D341Med (cell line): Measurements from ENCODE around the gene LRMDA.
"Not testable (repeated sequence)": the region's sequence is repeated elsewhere in the genome, so short reads cannot be mapped to it uniquely, and the experiment has no call there.

Source experiments
- DNase-seq: peaks from one replicate; pipeline ENCODE4 v3.0.0; 2012; ENCODE audit warnings: low spot score

LRMDA gene

DNA sequence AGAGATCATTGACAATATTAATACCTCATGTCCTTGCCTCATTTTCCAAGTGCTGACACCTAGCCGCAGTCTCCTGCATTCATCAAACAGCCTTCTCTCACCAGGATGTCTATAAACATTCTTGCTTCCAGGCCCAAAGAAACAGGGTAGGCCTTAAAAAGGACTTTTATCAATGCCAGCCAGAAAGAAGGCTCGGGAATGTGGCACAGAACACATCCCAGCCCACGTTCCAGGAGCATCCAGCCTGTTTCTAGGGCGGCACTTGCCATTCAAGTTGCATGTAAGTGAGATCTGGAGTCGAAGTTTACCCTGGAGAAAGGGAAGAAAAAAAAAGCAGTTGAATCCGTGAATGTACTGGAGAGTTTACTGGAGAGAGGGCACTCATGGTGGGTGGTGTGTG is 1123.1 kb downstream of the LRMDA start:
- no peak for DNase-seq

DNA sequence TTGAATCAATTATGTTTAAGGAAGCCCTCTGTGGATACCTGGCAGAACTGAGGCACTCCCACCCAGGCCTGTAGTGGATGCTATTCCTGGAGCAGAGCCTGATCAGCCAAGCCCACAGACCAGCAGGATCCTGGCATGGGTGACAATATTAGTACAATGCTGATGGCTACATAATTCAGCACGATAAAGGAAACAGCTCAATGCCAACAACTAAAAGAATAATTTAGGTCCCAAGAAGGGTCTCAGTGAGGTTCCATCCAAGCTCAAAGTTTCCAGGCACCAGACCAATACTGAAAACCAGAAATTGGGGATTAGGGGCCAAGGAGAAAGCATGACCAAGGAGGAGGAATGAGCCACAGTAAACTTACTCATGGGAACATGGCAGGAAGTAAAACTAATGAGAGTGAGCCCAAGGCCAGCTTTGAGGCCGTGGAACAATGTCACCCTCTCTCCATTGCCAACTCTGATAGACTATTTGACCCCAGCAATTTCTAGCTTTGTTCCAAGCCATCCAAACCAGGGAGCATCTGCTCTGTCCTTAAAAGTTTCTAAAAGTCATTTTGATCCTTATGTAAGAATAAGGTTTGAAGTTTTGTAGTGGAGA is 1123.7 kb downstream of the LRMDA start:
- DNase-seq, result no peak

DNA sequence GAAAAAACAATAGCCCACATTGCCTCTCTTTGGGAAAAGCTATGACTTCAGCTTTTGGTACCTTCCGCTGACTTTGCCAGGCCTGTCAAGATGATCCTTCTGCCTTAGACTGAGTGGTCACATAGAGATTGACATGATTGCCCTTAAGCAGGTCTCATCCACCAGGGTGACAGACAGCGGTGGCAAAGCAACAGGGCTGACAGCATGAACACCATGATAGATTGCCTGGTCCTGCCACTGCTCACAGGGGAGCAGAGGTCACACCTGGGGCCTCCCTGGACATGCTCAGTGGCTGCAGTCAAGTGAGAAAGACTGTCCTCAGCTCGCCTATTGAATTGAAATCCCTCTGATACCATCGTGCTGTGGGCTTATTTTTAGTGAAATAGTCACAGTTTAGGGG is 1125.9 kb downstream of the LRMDA start:
- no peak for DNase-seq

DNA sequence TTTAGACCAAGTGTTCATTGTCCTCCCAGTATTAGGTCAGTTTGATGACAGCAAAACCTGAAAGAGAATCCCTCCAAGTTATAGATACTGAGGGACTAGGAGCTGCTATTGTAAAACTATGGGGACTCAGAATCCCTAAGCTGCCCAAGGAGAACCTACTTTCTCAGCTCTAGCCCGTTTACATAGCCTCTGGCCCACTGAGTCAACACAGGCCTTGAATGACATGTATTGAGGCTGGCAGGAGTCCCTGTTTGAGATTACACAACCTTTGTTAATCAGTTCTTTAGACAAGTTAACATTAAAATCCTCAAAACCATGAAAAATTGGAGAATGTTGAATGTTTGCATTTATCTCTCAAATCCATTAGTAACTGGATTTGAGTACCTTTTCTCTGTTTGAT is 1127.2 kb downstream of the LRMDA start:
- no peak for DNase-seq

DNA sequence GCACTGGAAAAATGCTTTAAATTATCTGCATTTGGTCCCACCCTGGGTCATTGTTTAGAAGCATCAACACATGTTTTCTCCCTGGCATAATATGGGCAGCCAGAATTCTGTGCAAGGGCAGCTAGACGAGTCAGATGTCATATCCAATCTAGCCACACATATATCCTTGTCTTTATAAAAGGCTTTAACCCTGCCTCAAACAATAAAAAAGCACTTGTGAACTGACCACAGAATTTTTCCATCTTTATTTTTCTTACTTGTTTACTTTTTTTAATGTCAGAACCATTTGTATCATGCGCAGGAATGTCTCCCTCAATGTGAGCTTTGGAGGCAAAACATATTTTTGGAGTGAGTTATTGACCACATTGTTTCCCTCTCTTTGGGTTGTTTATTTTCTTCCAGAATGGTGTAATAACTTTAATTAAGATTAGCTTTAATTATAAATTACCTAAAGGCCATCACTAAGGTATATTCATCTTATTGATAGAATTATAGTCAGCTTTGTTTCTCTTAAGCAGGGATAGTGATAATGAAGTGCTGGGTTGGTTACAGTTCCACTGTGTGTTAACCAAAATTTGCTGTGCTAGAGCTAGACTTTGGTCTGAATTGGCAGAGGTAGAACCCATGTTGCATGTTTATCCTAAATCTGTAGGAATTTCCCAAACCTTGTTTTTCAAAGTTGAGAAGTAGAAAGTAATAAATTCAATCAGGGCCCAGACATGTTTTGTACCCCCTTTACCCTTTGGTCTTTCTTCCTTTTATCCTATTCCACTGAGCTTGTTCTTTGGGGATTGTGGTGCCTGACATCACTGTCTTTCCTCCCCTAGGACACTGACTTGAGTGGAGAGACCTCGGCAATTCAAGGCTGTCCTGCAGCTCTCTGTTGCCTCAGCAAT is 1127.8 kb downstream of the LRMDA start:
- no peak for DNase-seq

DNA sequence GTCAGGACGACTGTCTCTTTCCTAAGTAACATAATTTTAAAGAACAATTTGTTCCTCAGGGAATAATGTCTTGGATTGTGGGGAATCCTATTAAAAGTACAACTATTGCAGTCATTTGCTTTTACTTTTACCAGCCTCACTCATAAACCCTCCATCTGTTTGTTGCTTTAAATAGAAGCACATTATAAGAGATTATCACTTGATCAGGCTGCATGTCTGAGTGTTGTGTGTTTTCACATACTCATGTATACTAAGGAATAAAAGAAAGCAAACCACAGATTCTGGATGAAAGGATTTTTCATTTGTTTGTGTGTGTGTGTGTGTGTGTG is 1128.4 kb downstream of the LRMDA start:
- no peak for DNase-seq

DNA sequence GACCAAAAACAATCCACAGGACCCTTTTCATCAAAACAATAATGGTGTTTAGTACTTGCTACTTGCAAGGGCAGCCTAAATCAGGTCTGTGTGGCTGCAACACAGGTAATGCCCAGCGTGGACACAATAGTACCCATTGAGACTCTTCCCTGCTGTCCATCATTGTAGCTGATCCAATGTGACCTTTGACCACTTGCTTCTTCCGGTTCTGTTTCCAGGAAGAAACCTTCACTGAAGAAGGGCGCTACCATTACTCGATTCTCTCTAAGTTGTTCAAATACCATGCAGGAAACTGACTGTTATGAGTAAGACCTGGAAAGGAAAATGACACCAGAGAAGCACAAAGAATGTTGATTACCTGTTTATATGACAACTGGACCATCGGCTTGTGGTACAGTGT is 1128.9 kb downstream of the LRMDA start:
- DNase-seq, result no peak

DNA sequence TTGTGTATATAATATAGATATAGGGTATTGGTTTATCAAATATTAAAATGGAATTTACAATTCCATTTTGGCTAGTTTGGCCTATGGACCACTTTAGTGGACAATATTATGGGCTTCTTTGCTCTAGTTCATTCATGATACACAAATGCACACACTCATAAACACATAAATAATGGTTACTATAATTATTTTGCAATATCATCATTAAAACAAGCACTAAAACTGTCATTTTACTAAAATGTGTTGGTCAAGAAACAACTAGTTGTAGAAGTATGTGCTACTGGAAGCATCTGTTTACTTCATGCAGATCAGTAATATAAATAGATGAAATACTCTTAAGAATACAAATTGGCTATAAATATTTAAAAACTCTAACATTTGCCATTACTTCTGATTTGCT is 1131.9 kb downstream of the LRMDA start:
- no peak for DNase-seq

DNA sequence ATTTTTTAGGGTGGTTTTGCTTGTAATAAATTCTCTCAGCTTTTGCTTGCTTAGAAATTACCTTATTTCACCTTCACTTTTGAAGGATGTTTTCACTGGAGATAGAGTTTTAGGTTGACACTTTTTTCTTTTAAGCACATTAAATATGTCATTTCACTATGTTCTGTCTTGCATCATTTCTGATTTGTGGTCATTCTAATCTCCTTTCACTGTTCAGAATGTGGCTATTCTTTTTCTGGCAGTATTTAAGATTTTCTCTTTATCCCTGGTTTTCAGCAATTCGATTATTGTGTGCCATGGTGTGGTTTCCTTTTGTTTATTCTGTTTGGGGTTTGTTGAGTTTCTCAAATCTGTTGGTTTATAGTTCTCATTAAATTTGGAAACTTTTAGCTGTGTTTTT is 1140.6 kb downstream of the LRMDA start:
- no peak for DNase-seq

DNA sequence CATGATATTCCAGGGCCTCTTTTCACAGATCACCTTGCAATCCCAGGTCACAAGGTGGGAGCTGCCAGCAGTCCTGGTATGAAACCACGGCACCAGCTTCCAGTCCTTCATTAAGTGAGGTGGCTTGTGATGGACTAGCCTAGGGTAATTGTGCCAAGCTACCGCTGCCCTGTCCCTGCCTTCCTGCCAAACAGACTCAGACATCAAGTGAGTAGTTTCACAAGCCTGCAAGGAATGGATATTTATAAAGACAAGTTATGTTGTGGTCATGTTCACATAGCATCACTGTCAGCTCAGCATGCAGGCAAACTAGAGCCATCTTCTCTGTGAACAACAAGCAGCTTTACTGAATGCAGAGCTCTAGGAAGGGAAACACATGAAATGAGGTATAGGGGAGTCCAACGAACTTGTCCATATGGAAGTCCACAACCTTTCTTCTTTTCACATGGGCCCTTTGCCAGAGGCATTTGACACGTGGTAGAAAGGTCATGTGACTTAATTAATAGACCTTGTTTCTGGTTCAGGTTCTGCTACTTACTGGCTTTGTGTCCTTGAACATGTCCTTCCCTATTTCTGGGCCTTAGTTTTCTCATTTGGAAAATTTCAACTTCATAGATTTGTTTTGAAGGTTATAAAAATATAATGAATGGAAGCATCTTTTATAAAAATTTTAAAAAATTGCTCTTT is 1145.0 kb downstream of the LRMDA start:
- DNase-seq, result no peak

DNA sequence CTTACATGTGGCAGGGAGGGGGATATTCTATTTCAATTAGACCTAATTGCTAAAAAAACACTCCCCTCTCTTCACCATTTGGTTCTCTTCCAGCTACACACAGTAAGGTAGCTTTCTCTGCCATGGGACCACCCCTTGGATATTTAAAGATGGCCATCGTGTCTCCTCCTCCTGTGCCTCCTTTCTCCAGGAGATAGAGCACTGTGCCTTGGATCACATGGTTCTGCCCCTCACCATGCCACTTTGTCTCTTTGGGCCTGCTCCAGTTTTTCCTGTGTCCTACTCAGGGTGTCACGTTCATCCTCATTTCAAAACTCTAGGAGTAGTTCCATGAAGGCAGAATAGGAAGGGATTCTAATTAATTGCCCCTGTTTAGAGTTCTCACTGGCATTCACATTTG is 1146.0 kb downstream of the LRMDA start:
- no peak for DNase-seq

DNA sequence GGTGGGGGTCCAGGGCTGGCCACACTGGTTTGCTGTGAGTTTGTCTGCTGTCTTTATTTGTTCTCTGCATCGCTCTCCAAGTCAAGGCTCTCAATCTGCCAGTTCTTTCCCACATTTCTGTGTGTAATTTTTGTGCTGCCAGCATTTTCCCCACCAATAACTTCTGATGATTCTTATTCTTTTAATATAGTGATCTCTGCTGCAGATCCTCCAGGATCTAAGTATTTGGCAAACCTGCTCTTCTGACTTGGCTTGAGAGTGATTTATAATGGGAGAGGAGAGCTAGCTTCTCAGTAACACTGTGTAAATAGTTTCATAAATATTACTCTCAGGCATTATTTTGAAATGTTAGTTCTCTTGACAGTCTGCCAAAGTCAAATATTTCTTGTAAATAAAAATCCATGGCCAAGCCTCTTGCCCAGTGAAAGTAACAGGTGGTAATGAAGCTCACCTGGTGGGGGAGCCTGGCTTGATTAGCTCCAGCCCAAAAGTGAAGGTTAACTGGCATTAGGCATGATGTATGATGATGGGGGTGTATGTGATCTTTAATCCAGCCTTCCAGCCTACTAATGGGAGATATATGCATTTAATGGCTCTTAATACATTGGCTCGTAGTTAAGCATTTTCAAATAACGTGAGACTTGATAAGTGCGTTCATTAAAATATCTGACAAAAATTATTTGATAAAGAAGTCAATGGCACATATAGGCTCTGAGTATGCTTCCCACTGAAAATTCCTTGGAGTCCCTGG is 1150.3 kb downstream of the LRMDA start:
- no peak for DNase-seq

DNA sequence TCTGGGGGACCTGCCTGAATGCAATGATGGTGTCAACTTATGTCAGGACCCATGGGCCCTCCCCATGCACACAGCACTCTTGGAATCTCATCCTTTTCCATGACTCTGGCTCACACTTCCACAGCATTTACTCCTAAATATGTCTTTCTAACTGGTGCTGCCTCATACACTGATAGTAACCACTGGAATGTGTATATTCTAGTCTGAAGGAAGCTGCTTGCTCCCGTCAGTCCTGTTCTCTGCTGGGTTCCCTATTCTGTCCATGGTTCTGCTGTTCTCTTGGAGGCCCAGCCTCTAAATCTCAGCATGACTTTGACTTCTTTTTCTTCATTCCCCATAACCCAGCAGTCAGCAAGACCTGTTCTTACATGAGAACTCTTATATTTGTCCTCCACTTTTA is 1151.1 kb downstream of the LRMDA start:
- DNase-seq, result no peak

DNA sequence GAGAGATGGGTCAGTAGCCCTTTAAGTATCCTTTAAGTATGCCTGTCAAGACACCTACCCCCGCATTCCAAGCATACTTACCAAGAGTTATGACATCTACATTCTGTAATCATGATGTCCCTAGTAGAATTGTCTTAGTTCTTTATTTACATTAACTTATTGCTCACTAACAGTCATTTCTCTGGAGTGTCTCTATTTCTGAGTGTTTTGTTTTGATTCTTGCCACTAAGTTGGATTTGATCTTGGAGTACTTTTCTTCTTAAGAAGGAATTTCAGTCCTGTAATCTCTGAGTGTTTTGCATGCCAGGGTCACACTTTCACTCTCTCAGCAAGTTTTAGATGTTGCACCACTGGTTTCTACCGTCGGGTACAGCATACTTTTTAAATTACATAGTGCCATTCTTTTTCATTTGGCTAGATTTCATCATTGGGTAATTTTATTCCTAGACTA is 1152.3 kb downstream of the LRMDA start:
- DNase-seq, result no peak

DNA sequence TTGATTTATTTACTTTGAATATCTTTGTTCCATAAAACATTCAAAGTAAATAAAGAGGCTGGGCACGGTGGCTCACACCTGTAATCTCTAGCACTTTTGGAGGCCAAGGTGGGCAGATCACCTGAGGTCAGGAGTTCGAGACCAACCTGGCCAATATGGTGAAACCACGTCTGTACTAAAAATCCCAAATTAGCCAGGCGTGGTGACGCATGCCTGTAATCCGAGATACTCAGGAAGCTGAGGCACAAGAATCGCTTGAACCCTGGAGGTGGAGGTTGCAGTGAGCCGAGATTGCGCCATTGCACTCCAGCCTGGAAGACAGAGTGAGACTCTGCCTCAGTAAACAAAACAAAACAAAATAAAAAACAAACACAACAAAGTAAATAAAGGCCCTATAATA is 1153.0 kb downstream of the LRMDA start:
- DNase-seq, result not testable (repeated sequence)
